ENCODE results near the gene MAPK13. TPM values are rescaled to one million over a fixed set of nuclear protein-coding genes. Genes with fewer than 3 reads are reported as not detected.

MAPK13 gene
- total RNA-seq, 1 experiment from 2014 or later = 47.3 TPM

GRCh38 chr6:36120539-36120938 lies 9.8 kb upstream of the MAPK13 start:
- no TSS peak for BruUV-seq (replicated peaks)
- TF ChIP-seq REST (IDR thresholded peaks at IDR 0.05; ENCODE audit: low read depth) = no peak
- no peak for TF ChIP-seq CTCF (IDR thresholded peaks at IDR 0.05 in 2 of 3, conservative IDR thresholded peaks at IDR 0.05 in 1 of 3; ENCODE audit: borderline replicate concordance in 1 of 3, insufficient read depth in 1 of 3, low read depth in 2 of 3, low read length in 2 of 3)
- no peak for TF ChIP-seq FOSL1 (IDR thresholded peaks at IDR 0.05; ENCODE audit: low read depth)
- no peak for TF ChIP-seq ELF1 (IDR thresholded peaks at IDR 0.05; ENCODE audit: borderline replicate concordance, low read depth)
- no peak for TF ChIP-seq ZFX (IDR thresholded peaks at IDR 0.05)
- TF ChIP-seq EZH2phosphoT487 (IDR thresholded peaks at IDR 0.05; ENCODE audit: borderline replicate concordance) = no peak
- no peak for TF ChIP-seq SRF (IDR thresholded peaks at IDR 0.05; ENCODE audit: low read depth)
- TF ChIP-seq ATF3 (IDR thresholded peaks at IDR 0.05) = no peak
- no peak for TF ChIP-seq CBX3 (IDR thresholded peaks at IDR 0.05; ENCODE audit: low read depth)
- TF ChIP-seq ZBTB33 (IDR thresholded peaks at IDR 0.05; ENCODE audit: extremely low read depth, insufficient replicate concordance, low read length) = no peak
- no peak for TF ChIP-seq POLR2AphosphoS5 (IDR thresholded peaks at IDR 0.05; ENCODE audit: low read depth, low read length)
- Histone ChIP-seq H3K4me3 (replicated peaks in 1 of 2; ENCODE audit: low read depth in 1 of 2, low read length in 2 of 2) (no peak overlapping the region), H3K4me2 (ENCODE audit: low read length) (peak overlapping the region; percentile 21; the same call in 1 of the 2 replicates), H4K20me1 (ENCODE audit: insufficient read depth) (no peaks in the 10 kb centered on the region), H3K9ac (ENCODE audit: low read length) (no peak overlapping the region), H2AFZ (ENCODE audit: low read depth, low read length, poor library complexity, severe bottlenecking) (no peak overlapping the region), H3K27me3 (ENCODE audit: insufficient read depth, low read length) (no peaks in the 10 kb centered on the region), H3K36me3 (ENCODE audit: control insufficient read depth in 1 of 2, insufficient read depth in 2 of 2, low read length in 2 of 2) (no peaks in the 10 kb centered on the region), H3K9me2 (ENCODE audit: insufficient read depth) (no peaks in the 10 kb centered on the region), H3K9me3 (ENCODE audit: control insufficient read depth in 1 of 2, insufficient read depth in 1 of 2, low read depth in 1 of 2, low read length in 2 of 2) (no peaks in the 10 kb centered on the region), H3K79me2 (ENCODE audit: insufficient read depth, low read length) (no peaks in the 10 kb centered on the region), H3K4me1 (ENCODE audit: control insufficient read depth in 1 of 2, insufficient read depth in 2 of 2, low read length in 2 of 2) (peaks cover 9 to 22% of the 10 kb centered on the region in 2 experiments; a peak in 2 of 4 replicates), H3K27ac (ENCODE audit: low read depth, low read length) (no peak overlapping the region)
- RAD21 ChIA-PET (ENCODE audit: low non-redundant PET in 1 of 2, low total read pairs in 2 of 2, uncharacterized antibody in 2 of 2, unreplicated experiment in 2 of 2) = no interaction called here
- DNase-seq (ENCODE audit: low read depth, low spot score) = no peak
- intact Hi-C loops (cut with micrococcal nuclease) = no loop called here
- CTCF ChIA-PET = no interaction called here
- POLR2A ChIA-PET = no interaction called here
- no peak for ATAC-seq

Data from HCT116 (cell line).